Fibroblast of peridontal ligament (primary cell): ENCODE data around the gene CRTC2.
A peak's percentile ranks its signal among the peaks of the same experiment; 100 is the strongest.

Source experiments
- DNase-seq: peaks from one replicate; pipeline ENCODE4 v3.0.0-alpha.2; 2010; ENCODE audit errors: extremely low read depth

CRTC2 gene

GRCh38 chr1:153973071-153973470 lies 14.7 kb upstream of the CRTC2 start:
- DNase-seq: no peak

- no peak for DNase-seq
Measured at GRCh38 chr1:153970346-153970745, 11.9 kb upstream of the CRTC2 start.

GRCh38 chr1:153968972-153969371 lies 10.6 kb upstream of the CRTC2 start:
- DNase-seq: no peak

- DNase-seq: no peak
Measured at GRCh38 chr1:153968408-153968807, 10.0 kb upstream of the CRTC2 start.

- DNase-seq: no peak
Measured at GRCh38 chr1:153968000-153968363, 9.6 kb upstream of the CRTC2 start.

GRCh38 chr1:153967107-153967999 lies 8.9 kb upstream of the CRTC2 start, which contains the start of gene CREB3L4:
Gene CREB3L4 (plus strand): TSS chr1:153967902. CDS start chr1:153968526, 624 bp downstream.
- peak; percentile 98 for DNase-seq

- no peak for DNase-seq
Measured at GRCh38 chr1:153963850-153964331, 5.5 kb upstream of the CRTC2 start.

- DNase-seq: peak; percentile 94
Measured at GRCh38 chr1:153963030-153963849, 4.8 kb upstream of the CRTC2 start, which contains the start of gene SLC39A1. Gene SLC39A1 (minus strand): TSS chr1:153963537. CDS start chr1:153962715, 822 bp downstream.

GRCh38 chr1:153962088-153963029 lies 3.9 kb upstream of the CRTC2 start:
- DNase-seq: no peak

- DNase-seq: no peak
Measured at GRCh38 chr1:153961421-153961820, 3.0 kb upstream of the CRTC2 start.

- no peak for DNase-seq
Measured at GRCh38 chr1:153960206-153960605, 1.8 kb upstream of the CRTC2 start.

- DNase-seq: no peak
Measured at GRCh38 chr1:153959454-153959853, 1.0 kb upstream of the CRTC2 start.

- no peak for DNase-seq
Measured at GRCh38 chr1:153958961-153959260, 499 bp upstream of the CRTC2 start.

GRCh38 chr1:153957744-153958110 lies 685 bp downstream of the CRTC2 start:
- DNase-seq: no peak

- DNase-seq: no peak
Measured at GRCh38 chr1:153956997-153957715, 1.3 kb downstream of the CRTC2 start.

GRCh38 chr1:153954826-153955225 lies 3.6 kb downstream of the CRTC2 start:
- DNase-seq: no peak

GRCh38 chr1:153953859-153954365 lies 4.5 kb downstream of the CRTC2 start:
- DNase-seq: no peak

- no peak for DNase-seq
Measured at GRCh38 chr1:153951801-153952200, 6.6 kb downstream of the CRTC2 start.

GRCh38 chr1:153951183-153951582 lies 7.2 kb downstream of the CRTC2 start:
- DNase-seq: no peak

- peak; percentile 62 for DNase-seq
Measured at GRCh38 chr1:153946622-153947241, 11.7 kb downstream of the CRTC2 start, which contains the start of gene DENND4B. Gene DENND4B (minus strand): TSS chr1:153946718. CDS start chr1:153944374, 2,344 bp downstream.
